Neural progenitor cell (in vitro differentiated cells): Measurements from ENCODE around the gene TCF15. TPM values are rescaled to one million over a fixed set of nuclear protein-coding genes. Genes with fewer than 3 reads are reported as not detected.
A peak's percentile ranks its signal among the peaks of the same experiment; 100 is the strongest.

Experiments
- DNase-seq: peaks from one replicate; pipeline ENCODE4 v3.0.0-alpha.2; 2016; ENCODE audit warnings: low spot score
- H2AFZ ChIP-seq: fragments of 200-600 bp; sonication (generic); replicated peaks from 2 replicates; pipeline ENCODE4 v1.6.1; 2016; ENCODE audit warnings: antibody characterized with exemption
- H3F3A ChIP-seq: fragments of 200-600 bp; sonication (generic); 2 replicates; pipeline ENCODE4 v1.6.1; 2016; ENCODE audit warnings: antibody characterized with exemption, low read depth
- H3K27ac ChIP-seq: fragments of 200-600 bp; sonication (generic); 2 replicates; pipeline ENCODE4 v1.5.1; 2016; ENCODE audit warnings: mild to moderate bottlenecking
- H3K27me3 ChIP-seq: fragments of 200-600 bp; sonication (generic); 2 replicates; pipeline ENCODE4 v1.6.1; 2016; ENCODE audit warnings: mild to moderate bottlenecking, moderate library complexity
- H3K36me3 ChIP-seq: fragments of 200-600 bp; sonication (generic); 2 replicates; pipeline ENCODE4 v1.5.1; 2016
- H3K4me1 ChIP-seq: fragments of 200-600 bp; sonication (generic); 2 replicates; pipeline ENCODE4 v1.6.1; 2016; ENCODE audit warnings: mixed run types
- H3K4me2 ChIP-seq: fragments of 200-600 bp; sonication (generic); 2 replicates; pipeline ENCODE4 v1.6.1; 2016
- H3K4me3 ChIP-seq: fragments of 200-600 bp; sonication (generic); 2 replicates; pipeline ENCODE4 v1.5.1; 2016
- H3K79me2 ChIP-seq: fragments of 200-600 bp; sonication (generic); 2 replicates; pipeline ENCODE4 v1.6.1; 2016; ENCODE audit warnings: low read depth
- H3K9ac ChIP-seq: fragments of 200-600 bp; sonication (generic); 2 replicates; pipeline ENCODE4 v1.6.1; 2016
- H3K9me3 ChIP-seq: fragments of 200-600 bp; sonication (generic); 2 replicates; pipeline ENCODE4 v1.5.1; 2016; ENCODE audit warnings: low read depth
- H4K20me1 ChIP-seq: fragments of 200-600 bp; sonication (generic); 2 replicates; pipeline ENCODE4 v1.6.1; 2016; ENCODE audit warnings: low read depth
- H3K27ac Mint-ChIP-seq: 3 replicates; pipeline ENCODE4 v1.8.0; 2021; ENCODE audit warnings: mixed read lengths
- H3K27me3 Mint-ChIP-seq: 2 replicates; pipeline ENCODE4 v1.8.0; 2022; ENCODE audit warnings: low read depth, mild to moderate bottlenecking, inconsistent platforms, moderate library complexity, mixed read lengths; ENCODE audit not compliant: insufficient read depth
- H3K36me3 Mint-ChIP-seq: 3 replicates; pipeline ENCODE4 v1.8.0; 2021; ENCODE audit warnings: mixed read lengths
- H3K4me1 Mint-ChIP-seq: 3 replicates; pipeline ENCODE4 v1.8.0; 2021; ENCODE audit warnings: mixed read lengths
- H3K4me3 Mint-ChIP-seq: 3 replicates; pipeline ENCODE4 v1.8.0; 2021; ENCODE audit warnings: mild to moderate bottlenecking, moderate library complexity, mixed read lengths
- H3K9me3 Mint-ChIP-seq: 3 replicates; pipeline ENCODE4 v1.8.0; 2020; ENCODE audit warnings: mixed read lengths
- CTCF ChIP-seq: fragments of 200-600 bp; sonication (generic); IDR thresholded peaks from 2 replicates; pipeline ENCODE4 v1.5.1; 2017; ENCODE audit warnings: antibody characterized with exemption, mild to moderate bottlenecking
- EZH2 ChIP-seq: fragments of 200-600 bp; sonication (generic); IDR thresholded peaks from 2 replicates; pipeline ENCODE4 v1.6.1; 2017; ENCODE audit warnings: antibody characterized with exemption, mild to moderate bottlenecking, moderate library complexity
- EZH2phosphoT487 ChIP-seq: fragments of 200-600 bp; sonication (generic); IDR thresholded peaks from 2 replicates; pipeline ENCODE4 v1.6.1; 2017; ENCODE audit warnings: antibody characterized with exemption
- total RNA-seq: library from RNA; depleted of rRNA; stranded (reverse); fragments of >200 nt; gene quantifications from 2 replicates; pipeline ENCODE4 v1.2.3, GENCODE V29; 2015; ENCODE audit warnings: low replicate concordance

TCF15 gene
- total RNA-seq, 1 donor from 2014 or later = 0.07 TPM

- TF ChIP-seq CTCF = peak; percentile 76
- no peak for TF ChIP-seq EZH2
- TF ChIP-seq EZH2phosphoT487 = no peak
- Mint-ChIP-seq H3K9me3 (no peaks in the 10 kb centered on the region), H3K27me3 (peaks cover 12% of the 10 kb centered on the region), H3K4me3 (peak within 1 kb of the TSS; percentile 84), H3K4me1 (peaks cover 15% of the 10 kb centered on the region), H3K27ac (no peak within 1 kb of the TSS), H3K36me3 (peaks cover 1% of the 10 kb centered on the region)
- DNase-seq = peak; percentile 96
- H3K27ac ChIP-seq = no peak within 1 kb of the TSS
- H3K79me2 ChIP-seq = no peaks in the 10 kb centered on the region
- H2AFZ ChIP-seq = peak within 1 kb of the TSS; percentile 59
- no peaks in the 10 kb centered on the region for H3K9me3 ChIP-seq
- no peak within 1 kb of the TSS for H3K9ac ChIP-seq
- peaks cover 7% of the 10 kb centered on the region for H3K4me1 ChIP-seq
- H4K20me1 ChIP-seq = no peaks in the 10 kb centered on the region
- H3F3A ChIP-seq = peaks cover 19% of the 10 kb centered on the region
- peaks cover 28% of the 10 kb centered on the region for H3K27me3 ChIP-seq
- H3K4me2 ChIP-seq = peak within 1 kb of the TSS; percentile 86
- H3K4me3 ChIP-seq = peak within 1 kb of the TSS; percentile 55
- no peaks in the 10 kb centered on the region for H3K36me3 ChIP-seq
These were observed 43.0 kb upstream of the TCF15 start, which contains the start of gene SRXN1 for GRCh38 chr20:653110-653589. TSS of gene SRXN1 (minus strand) at chr20:653200. CDS start at chr20:653185, 15 bp downstream.

- peak overlapping the region; percentile 59 for H2AFZ ChIP-seq
These were observed 42.6 kb upstream of the TCF15 start for GRCh38 chr20:652615-653109.

GRCh38 chr20:651713-652614, 41.9 kb upstream of the TCF15 start:
- peak overlapping the region; percentile 55 for H3K4me3 ChIP-seq
- H3K4me1 ChIP-seq = peaks cover 3% of the 10 kb centered on the region
- H3K4me3 Mint-ChIP-seq = peak overlapping the region; percentile 77
- H3K9ac ChIP-seq = no peak overlapping the region
- no peaks in the 10 kb centered on the region for H3K36me3 ChIP-seq
- H3K79me2 ChIP-seq = no peaks in the 10 kb centered on the region
- no peak overlapping the region for H3K27ac ChIP-seq
- H3K9me3 Mint-ChIP-seq = no peaks in the 10 kb centered on the region
- peaks cover 10% of the 10 kb centered on the region for H3K27me3 Mint-ChIP-seq
- no peak for DNase-seq
- H2AFZ ChIP-seq = no peak overlapping the region
- no peak overlapping the region for H3K27ac Mint-ChIP-seq
- H3K4me2 ChIP-seq = peak overlapping the region; percentile 86
- peaks cover 15% of the 10 kb centered on the region for H3K4me1 Mint-ChIP-seq
- no peaks in the 10 kb centered on the region for H3K9me3 ChIP-seq
- peaks cover 28% of the 10 kb centered on the region for H3K27me3 ChIP-seq
- TF ChIP-seq CTCF (no peak), EZH2phosphoT487 (no peak), EZH2 (no peak)
- peaks cover 6% of the 10 kb centered on the region for H3K36me3 Mint-ChIP-seq
- peaks cover 19% of the 10 kb centered on the region for H3F3A ChIP-seq
- H4K20me1 ChIP-seq = no peaks in the 10 kb centered on the region

More at GRCh38 chr20:652615-653109, 42.6 kb upstream of the TCF15 start:
- Mint-ChIP-seq H3K36me3 (peaks cover 6% of the 10 kb centered on the region), H3K4me3 (peak overlapping the region; percentile 77), H3K27ac (no peak overlapping the region), H3K4me1 (peaks cover 15% of the 10 kb centered on the region), H3K27me3 (peaks cover 10% of the 10 kb centered on the region), H3K9me3 (no peaks in the 10 kb centered on the region)
- peaks cover 19% of the 10 kb centered on the region for H3F3A ChIP-seq
- TF ChIP-seq EZH2 (no peak), CTCF (no peak), EZH2phosphoT487 (no peak)
- H3K9me3 ChIP-seq = no peaks in the 10 kb centered on the region
- no peaks in the 10 kb centered on the region for H3K79me2 ChIP-seq
- H3K27ac ChIP-seq = no peak overlapping the region
- H3K4me2 ChIP-seq = peak overlapping the region; percentile 86
- H3K4me3 ChIP-seq = peak overlapping the region; percentile 55
- peaks cover 28% of the 10 kb centered on the region for H3K27me3 ChIP-seq
- no peak overlapping the region for H3K9ac ChIP-seq
- DNase-seq = no peak
- H3K4me1 ChIP-seq = peaks cover 3% of the 10 kb centered on the region
- H4K20me1 ChIP-seq = no peaks in the 10 kb centered on the region
- H3K36me3 ChIP-seq = no peaks in the 10 kb centered on the region
